Measurements from ENCODE around the gene PDGFC. TPM values are rescaled to one million over a fixed set of nuclear protein-coding genes. Genes with fewer than 3 reads are reported as not detected.

Gene PDGFC
- polyA plus RNA-seq, 1 experiment = 72.7 TPM

DNA sequence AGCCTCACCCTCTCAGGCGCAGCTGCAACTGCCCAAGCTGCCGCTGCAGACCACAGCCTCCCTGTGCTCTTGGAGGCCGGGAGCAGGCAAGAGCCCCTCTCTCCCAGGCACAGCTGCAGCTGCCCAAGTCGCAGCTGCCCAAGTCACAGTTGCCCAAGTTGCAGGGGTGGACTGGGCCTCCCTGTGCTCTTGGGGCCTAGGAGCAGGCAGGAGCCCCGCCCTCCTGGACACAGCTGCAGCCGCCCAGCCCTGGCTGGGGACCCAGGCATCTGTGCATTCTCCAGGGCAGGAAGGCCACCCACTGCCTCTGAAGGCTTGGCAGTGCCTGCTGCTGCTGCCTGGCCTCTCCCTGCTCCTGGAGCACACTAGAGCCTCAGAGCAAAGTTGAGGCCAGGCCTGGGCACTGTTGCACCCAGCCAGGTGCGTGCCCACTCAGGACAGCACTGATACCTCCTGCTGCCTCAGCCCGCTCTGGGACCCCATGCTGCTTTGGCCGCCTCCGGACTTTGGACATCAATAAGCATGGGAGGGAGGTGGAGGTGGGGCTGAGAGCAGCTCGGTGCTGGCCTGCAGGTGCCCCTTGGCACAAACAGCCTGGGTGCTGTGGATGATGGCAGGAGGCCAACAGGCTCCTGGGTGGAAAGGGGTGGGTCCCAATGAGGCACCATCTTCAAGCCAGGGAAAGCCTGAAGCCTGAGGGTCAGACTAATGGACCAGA, 247.5 kb downstream of the PDGFC start:
- Histone ChIP-seq H3K27me3 (ENCODE audit: control insufficient read depth, insufficient read depth, low read length) (no peaks in the 10 kb centered on the region), H3K27ac (ENCODE audit: low read depth, low read length) (no peak overlapping the region), H3K4me3 (ENCODE audit: low read depth, low read length) (no peak overlapping the region), H3K9me3 (ENCODE audit: control insufficient read depth, insufficient read depth, low read length) (peaks cover 12% of the 10 kb centered on the region)
- TF ChIP-seq, protein P1, sequence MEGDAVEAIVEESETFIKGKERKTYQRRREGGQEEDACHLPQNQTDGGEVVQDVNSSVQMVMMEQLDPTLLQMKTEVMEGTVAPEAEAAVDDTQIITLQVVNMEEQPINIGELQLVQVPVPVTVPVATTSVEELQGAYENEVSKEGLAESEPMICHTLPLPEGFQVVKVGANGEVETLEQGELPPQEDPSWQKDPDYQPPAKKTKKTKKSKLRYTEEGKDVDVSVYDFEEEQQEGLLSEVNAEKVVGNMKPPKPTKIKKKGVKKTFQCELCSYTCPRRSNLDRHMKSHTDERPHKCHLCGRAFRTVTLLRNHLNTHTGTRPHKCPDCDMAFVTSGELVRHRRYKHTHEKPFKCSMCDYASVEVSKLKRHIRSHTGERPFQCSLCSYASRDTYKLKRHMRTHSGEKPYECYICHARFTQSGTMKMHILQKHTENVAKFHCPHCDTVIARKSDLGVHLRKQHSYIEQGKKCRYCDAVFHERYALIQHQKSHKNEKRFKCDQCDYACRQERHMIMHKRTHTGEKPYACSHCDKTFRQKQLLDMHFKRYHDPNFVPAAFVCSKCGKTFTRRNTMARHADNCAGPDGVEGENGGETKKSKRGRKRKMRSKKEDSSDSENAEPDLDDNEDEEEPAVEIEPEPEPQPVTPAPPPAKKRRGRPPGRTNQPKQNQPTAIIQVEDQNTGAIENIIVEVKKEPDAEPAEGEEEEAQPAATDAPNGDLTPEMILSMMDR (IDR thresholded peaks at IDR 0.05; ENCODE audit: low read depth, low read length) = no peak
- DNase-seq (ENCODE audit: low read depth, low spot score) = no peak
- ChIA-PET CTCF (no interaction called here), POLR2A (no interaction called here)

DNA sequence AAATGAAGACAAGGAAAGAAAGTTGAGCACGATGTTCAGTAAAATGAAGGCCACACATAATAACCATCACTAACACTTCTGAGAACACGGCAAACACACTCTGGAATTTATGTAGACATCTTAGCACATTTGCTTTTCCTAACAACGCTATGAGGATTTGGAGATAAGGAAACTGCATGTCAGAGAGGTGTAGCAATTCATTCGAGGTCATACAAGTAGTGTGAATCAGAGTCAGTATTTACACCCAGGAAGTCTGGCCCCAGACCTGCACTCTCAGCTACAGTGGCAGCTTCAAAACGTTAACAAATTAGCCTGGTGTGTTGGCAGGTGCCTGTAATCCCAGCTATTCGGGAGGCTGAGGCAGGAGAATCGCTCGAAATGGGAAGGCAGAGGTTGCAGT, 253.4 kb downstream of the PDGFC start:
- CTCF ChIA-PET = no interaction called here
- TF ChIP-seq, protein P1 (IDR thresholded peaks at IDR 0.05; ENCODE audit: low read depth, low read length) = no peak
- POLR2A ChIA-PET = interaction anchor here (0.5 kb wide), 1 partner anchor 130 kb away, joined by 6 read pairs; no protein-coding TSS in a partner anchor
- no peaks in the 10 kb centered on the region for H3K27me3 ChIP-seq (ENCODE audit: control insufficient read depth, insufficient read depth, low read length)
- DNase-seq (ENCODE audit: low read depth, low spot score) = no peak
- no peak overlapping the region for H3K4me3 ChIP-seq (ENCODE audit: low read depth, low read length)
- no peaks in the 10 kb centered on the region for H3K9me3 ChIP-seq (ENCODE audit: control insufficient read depth, insufficient read depth, low read length)
- H3K27ac ChIP-seq (ENCODE audit: low read depth, low read length) = no peak overlapping the region

DNA sequence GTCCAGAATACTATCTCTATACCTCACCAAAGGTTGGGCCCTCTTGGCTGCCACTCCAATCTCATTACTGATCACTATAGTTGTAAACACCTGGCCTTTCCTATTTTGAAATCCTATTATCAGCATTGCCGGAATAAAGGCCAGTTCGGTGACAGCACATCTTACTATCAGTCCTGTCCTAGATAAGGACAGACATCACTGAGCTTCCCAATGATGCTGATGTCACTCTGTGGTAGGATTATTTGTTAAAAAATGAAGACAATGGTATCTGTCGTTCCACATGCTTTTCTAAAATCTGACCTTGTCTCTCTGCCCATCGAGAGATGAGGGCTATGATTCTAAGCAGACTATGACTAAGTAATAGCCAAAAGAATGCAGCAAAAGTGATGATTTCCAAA, 260.4 kb downstream of the PDGFC start:
- ChIA-PET CTCF (no interaction called here), POLR2A (no interaction called here)
- no peak for DNase-seq (ENCODE audit: low read depth, low spot score)
- Histone ChIP-seq H3K27me3 (ENCODE audit: control insufficient read depth, insufficient read depth, low read length) (no peaks in the 10 kb centered on the region), H3K4me3 (ENCODE audit: low read depth, low read length) (no peak overlapping the region), H3K27ac (ENCODE audit: low read depth, low read length) (no peak overlapping the region), H3K9me3 (ENCODE audit: control insufficient read depth, insufficient read depth, low read length) (no peaks in the 10 kb centered on the region)
- TF ChIP-seq, protein P1 (IDR thresholded peaks at IDR 0.05; ENCODE audit: low read depth, low read length) = no peak

Small RNAs within 50 kb of the gene (small RNA-seq; reads per million reads assigned to genes)
- not detected for gene AC092608.2 (ENCODE audit: insufficient read length, low read depth)

Other genes with a start within 250 kb of the PDGFC start
- 8.3 and 11.8 TPM in 2 replicates for gene GLRB, start 104.4 kb upstream of the PDGFC start, polyA plus RNA-seq (2011; rRNA removed)
- gene GRIA2, start 248.9 kb upstream of the PDGFC start, polyA plus RNA-seq (2011; rRNA removed) = not detected in 2 replicates